B cell (primary cell): ENCODE results near the gene TMEM52B. TPM values are rescaled to one million over a fixed set of nuclear protein-coding genes. Genes with fewer than 3 reads are reported as not detected.

Source experiments
- ATAC-seq: fragments of 200-7000 bp; cut with Tn5 transposase; one replicate; pipeline ENCODE4 v1.10.0; 2021; ENCODE audit warnings: low read depth, mild to moderate bottlenecking, moderate number of reproducible peaks, moderate library complexity
- CTCF ChIA-PET: fragments of 350-600 bp; sonication (Branson Sonifier 250); formaldehyde crosslinking; loops from one replicate; lab custom pipeline; 2021; ENCODE audit warnings: antibody characterized with exemption, inconsistent platforms; lab: Charles Lee
- POLR2A ChIA-PET: fragments of 350-600 bp; sonication (Branson Sonifier 250); formaldehyde crosslinking; loops from one replicate; lab custom pipeline; 2021; ENCODE audit warnings: antibody characterized with exemption; lab: Charles Lee
- DNase-seq: peaks from one replicate; pipeline ENCODE4 v3.0.0; 2013
- H2AFZ ChIP-seq: 2 replicates; pipeline ENCODE4 v1.6.1; 2012; ENCODE audit warnings: mild to moderate bottlenecking, low read depth, low read length; ENCODE audit not compliant: insufficient read depth, poor library complexity, severe bottlenecking
- H3K27ac ChIP-seq, 2 donors: 1 replicate in 1 of 2; 2 replicates in 1 of 2; pipeline ENCODE4 v1.5.1; 2012 to 2013; ENCODE audit warnings: low read length in 2 of 2, mild to moderate bottlenecking in 2 of 2, moderate library complexity in 1 of 2
- H3K27me3 ChIP-seq, 4 experiments: fragments of 200-600 bp in 1 of 4; sonication (generic) in 1 of 4; replicated peaks in 1 of 4; 1 replicate in 2 of 4; 2 replicates in 2 of 4; pipeline versions ENCODE4 v1.6.1 to v1.7.0; 2013 to 2016; ENCODE audit warnings: low read length in 3 of 4, mild to moderate bottlenecking in 2 of 4, mixed read lengths in 1 of 4, moderate library complexity in 1 of 4; ENCODE audit not compliant: insufficient read depth in 4 of 4, control insufficient read depth in 3 of 4; ENCODE audit errors: control extremely low read depth in 1 of 4
- H3K36me3 ChIP-seq, 2 experiments: replicated peaks in 1 of 2; 1 replicate in 1 of 2; 2 replicates in 1 of 2; pipeline versions ENCODE4 v1.6.1 to v1.7.1; 2013; ENCODE audit warnings: low read length in 1 of 2; ENCODE audit not compliant: insufficient read depth in 2 of 2, control insufficient read depth in 1 of 2; ENCODE audit errors: control extremely low read depth in 1 of 2, extremely low read depth in 1 of 2
- H3K4me1 ChIP-seq, 2 donors: fragments of 200-600 bp in 1 of 2; sonication (generic) in 1 of 2; 1 replicate in 1 of 2; 2 replicates in 1 of 2; pipeline versions ENCODE4 v1.5.1 to v1.6.1; 2013 to 2017; ENCODE audit warnings: low read length in 2 of 2; ENCODE audit not compliant: control insufficient read depth in 2 of 2, insufficient read depth in 2 of 2
- H3K4me2 ChIP-seq: replicated peaks from 2 replicates; pipeline ENCODE3; 2012; ENCODE audit warnings: mild to moderate bottlenecking, low read depth, low read length; ENCODE audit not compliant: poor library complexity, severe bottlenecking
- H3K4me3 ChIP-seq, 5 experiments: fragments of 200-600 bp in 1 of 5; sonication (generic) in 1 of 5; 1 replicate in 3 of 5; 2 replicates in 2 of 5; pipeline versions ENCODE4 v1.5.1 to v1.7.0; 2011 to 2016; ENCODE audit warnings: low read length in 4 of 5, mild to moderate bottlenecking in 4 of 5, low read depth in 2 of 5, control low read depth in 1 of 5, moderate library complexity in 1 of 5; ENCODE audit not compliant: insufficient read depth in 1 of 5; ENCODE audit errors: control extremely low read depth in 1 of 5, extremely low read depth in 1 of 5
- H3K79me2 ChIP-seq: fragments of 200-600 bp; sonication (generic); one replicate; pipeline ENCODE4 v1.6.0; 2016; ENCODE audit warnings: low read length; ENCODE audit not compliant: control insufficient read depth, insufficient read depth
- H3K9ac ChIP-seq: fragments of 200-600 bp; sonication (generic); 2 replicates; pipeline ENCODE4 v1.6.1; 2017; ENCODE audit warnings: mild to moderate bottlenecking, low read length, moderate library complexity
- H3K9me3 ChIP-seq, 3 donors: one replicate each; pipeline versions ENCODE4 v1.6.1 to v1.7.1; 2013; ENCODE audit warnings: low read length in 2 of 3; ENCODE audit not compliant: control insufficient read depth in 2 of 3, insufficient read depth in 1 of 3; ENCODE audit errors: control extremely low read depth in 1 of 3
- H4K20me1 ChIP-seq: 2 replicates; pipeline ENCODE4 v1.6.0; 2012; ENCODE audit warnings: mild to moderate bottlenecking, low read length; ENCODE audit not compliant: insufficient read depth, control insufficient read depth, poor library complexity, severe bottlenecking
- H3K27ac Mint-ChIP-seq: one replicate; pipeline ENCODE4 v1.8.0; 2021; ENCODE audit warnings: mixed read lengths
- H3K27me3 Mint-ChIP-seq: one replicate; pipeline ENCODE4 v1.8.0; 2021; ENCODE audit warnings: mixed read lengths
- H3K4me1 Mint-ChIP-seq: one replicate; pipeline ENCODE4 v1.8.0; 2021; ENCODE audit warnings: mixed read lengths
- H3K4me3 Mint-ChIP-seq: one replicate; pipeline ENCODE4 v1.8.0; 2021; ENCODE audit warnings: mixed read lengths
- H3K9me3 Mint-ChIP-seq: one replicate; pipeline ENCODE4 v1.8.0; 2022; ENCODE audit warnings: mixed read lengths; ENCODE audit not compliant: insufficient read depth
- CTCF ChIP-seq: fragments of 200-600 bp; IDR thresholded peaks from one replicate; pipeline ENCODE4 v1.8.0; 2022; ENCODE audit warnings: antibody characterized with exemption, mild to moderate bottlenecking
- EZH2 ChIP-seq: IDR thresholded peaks from 2 replicates; pipeline ENCODE4 v1.6.1; 2012; ENCODE audit warnings: borderline replicate concordance, low read depth, mild to moderate bottlenecking, moderate library complexity, low read length; ENCODE audit not compliant: insufficient read depth, poor library complexity, severe bottlenecking
- WGBS: methylation state at CpG from one replicate; pipeline ENCODE4 v1.1.5; 2013; ENCODE audit warnings: missing lambda C conversion rate; ENCODE audit not compliant: insufficient coverage; 5-methylcytosine and 5-hydroxymethylcytosine counted together
- intact Hi-C: fragments of 100-400 bp; cut with micrococcal nuclease; formaldehyde crosslinking; loops from one replicate; pipeline ENCODE4 v1.10.0; 2022
- polyA plus RNA-seq: library from polyadenylated mRNA; depleted of rRNA; stranded (reverse); fragments of >200 nt; gene quantifications from 2 replicates; pipeline ENCODE4 v1.2.3, GENCODE V29; 2012
- total RNA-seq, 2 donors: library from RNA; stranded (reverse); fragments of 120-200 nt in 1 of 2; gene quantifications; 1 replicate in 1 of 2; 2 replicates in 1 of 2; pipeline versions ENCODE4 v1.2.3 to v1.2.4, GENCODE V29; 2013 to 2022

Gene TMEM52B
- total and polyA plus RNA-seq, 2 donors (not counting 1 experiment from before 2014, with no cell fraction given): 0.03 TPM; not detected in 1

DNA sequence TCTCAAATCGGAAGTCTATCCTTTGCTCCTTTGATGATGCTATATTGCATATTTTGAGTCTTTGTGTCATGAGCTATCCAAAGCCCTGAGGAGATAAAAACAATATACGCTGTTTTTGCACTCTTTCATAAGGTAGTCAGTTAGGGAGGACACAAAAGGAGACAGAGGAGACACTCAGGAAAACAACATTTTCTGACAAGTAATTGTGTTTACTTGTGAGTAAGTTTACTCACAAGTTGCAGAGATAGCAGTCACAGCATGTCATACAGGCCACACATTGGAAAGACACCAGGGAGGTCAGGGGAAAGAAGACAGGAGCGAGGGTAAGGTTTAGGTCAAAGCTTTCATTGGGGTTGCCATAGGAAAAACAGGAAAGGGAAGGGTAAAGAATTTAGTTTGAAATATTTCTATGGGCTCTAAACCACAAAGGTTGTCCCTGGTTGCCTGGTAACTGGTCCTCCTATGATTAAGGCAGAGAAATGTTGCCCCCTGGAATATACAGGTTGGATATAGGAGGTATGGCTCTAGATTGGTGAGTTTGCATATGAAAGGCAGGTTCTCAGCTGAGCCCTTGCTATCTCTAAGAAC, 26.5 kb downstream of the TMEM52B start:
- Histone ChIP-seq H3K27ac (no peak overlapping the region), H3K4me3 (no peak overlapping the region), H2AFZ (no peak overlapping the region), H3K36me3 (no peaks in the 10 kb centered on the region), H3K4me2 (no peak overlapping the region), H4K20me1 (no peaks in the 10 kb centered on the region), H3K27me3 (peaks cover 0 to 3% (median 0%) of the 10 kb centered on the region in 4 experiments), H3K9ac (no peak overlapping the region), H3K4me1 (peaks cover 0 to 3% of the 10 kb centered on the region in 2 donors), H3K79me2 (no peaks in the 10 kb centered on the region), H3K9me3 (no peaks in the 10 kb centered on the region)
- WGBS: 87% methylated on average over 2 of the region's 3 CpGs
- TF ChIP-seq CTCF: no peak
- intact Hi-C loops: no loop called here
- Mint-ChIP-seq H3K27me3 (peaks cover 22% of the 10 kb centered on the region), H3K4me3 (no peak overlapping the region), H3K27ac (no peak overlapping the region), H3K9me3 (no peaks in the 10 kb centered on the region), H3K4me1 (peaks cover 8% of the 10 kb centered on the region)
- ChIA-PET POLR2A (no interaction called here), CTCF (no interaction called here)
- ATAC-seq (no peak), DNase-seq (no peak)

GRCh38 chr12:10207136-10207535, 28.3 kb downstream of the TMEM52B start:
- no peak for TF ChIP-seq EZH2
- no peak for TF ChIP-seq CTCF
- H3K4me3 Mint-ChIP-seq: no peak overlapping the region
- no CpG with 5 or more reads among the region's 2 CpGs for WGBS
- no peaks in the 10 kb centered on the region for H3K9me3 Mint-ChIP-seq
- Histone ChIP-seq H4K20me1 (no peaks in the 10 kb centered on the region), H3K9me3 (peaks cover 0 to 3% (median 0%) of the 10 kb centered on the region in 3 donors), H3K36me3 (no peaks in the 10 kb centered on the region), H3K27me3 (peaks cover 0 to 8% (median 3%) of the 10 kb centered on the region in 4 experiments), H3K4me2 (no peak overlapping the region), H3K79me2 (no peaks in the 10 kb centered on the region), H2AFZ (no peak overlapping the region), H3K4me3 (no peak overlapping the region), H3K9ac (no peak overlapping the region), H3K27ac (no peak overlapping the region), H3K4me1 (peaks cover 3 to 7% of the 10 kb centered on the region in 2 donors)
- DNase-seq: no peak
- POLR2A ChIA-PET: interaction anchor here (0.7 kb wide), 1 partner anchor 717 kb away, joined by 12 read pairs; no protein-coding TSS in a partner anchor
- peaks cover 17% of the 10 kb centered on the region for H3K27me3 Mint-ChIP-seq
- CTCF ChIA-PET: no interaction called here
- no peak for ATAC-seq
- intact Hi-C loops: no loop called here
- peaks cover 11% of the 10 kb centered on the region for H3K4me1 Mint-ChIP-seq
- H3K27ac Mint-ChIP-seq: no peak overlapping the region
